HG03135 (cell line): Measurements from ENCODE around the gene ATP2C2.
"Not testable (repeated sequence)": the region's sequence is repeated elsewhere in the genome, so short reads cannot be mapped to it uniquely, and the experiment has no call there.

Experiments used
- ATAC-seq: cut with Tn5 transposase; IDR thresholded peaks from one replicate; pipeline ENCODE4 v1.9.1; 2021; ENCODE audit warnings: mild to moderate bottlenecking, moderate library complexity; ENCODE audit not compliant: unreplicated experiment

ATP2C2 gene, protein sequence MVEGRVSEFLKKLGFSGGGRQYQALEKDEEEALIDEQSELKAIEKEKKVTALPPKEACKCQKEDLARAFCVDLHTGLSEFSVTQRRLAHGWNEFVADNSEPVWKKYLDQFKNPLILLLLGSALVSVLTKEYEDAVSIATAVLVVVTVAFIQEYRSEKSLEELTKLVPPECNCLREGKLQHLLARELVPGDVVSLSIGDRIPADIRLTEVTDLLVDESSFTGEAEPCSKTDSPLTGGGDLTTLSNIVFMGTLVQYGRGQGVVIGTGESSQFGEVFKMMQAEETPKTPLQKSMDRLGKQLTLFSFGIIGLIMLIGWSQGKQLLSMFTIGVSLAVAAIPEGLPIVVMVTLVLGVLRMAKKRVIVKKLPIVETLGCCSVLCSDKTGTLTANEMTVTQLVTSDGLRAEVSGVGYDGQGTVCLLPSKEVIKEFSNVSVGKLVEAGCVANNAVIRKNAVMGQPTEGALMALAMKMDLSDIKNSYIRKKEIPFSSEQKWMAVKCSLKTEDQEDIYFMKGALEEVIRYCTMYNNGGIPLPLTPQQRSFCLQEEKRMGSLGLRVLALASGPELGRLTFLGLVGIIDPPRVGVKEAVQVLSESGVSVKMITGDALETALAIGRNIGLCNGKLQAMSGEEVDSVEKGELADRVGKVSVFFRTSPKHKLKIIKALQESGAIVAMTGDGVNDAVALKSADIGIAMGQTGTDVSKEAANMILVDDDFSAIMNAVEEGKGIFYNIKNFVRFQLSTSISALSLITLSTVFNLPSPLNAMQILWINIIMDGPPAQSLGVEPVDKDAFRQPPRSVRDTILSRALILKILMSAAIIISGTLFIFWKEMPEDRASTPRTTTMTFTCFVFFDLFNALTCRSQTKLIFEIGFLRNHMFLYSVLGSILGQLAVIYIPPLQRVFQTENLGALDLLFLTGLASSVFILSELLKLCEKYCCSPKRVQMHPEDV

DNA sequence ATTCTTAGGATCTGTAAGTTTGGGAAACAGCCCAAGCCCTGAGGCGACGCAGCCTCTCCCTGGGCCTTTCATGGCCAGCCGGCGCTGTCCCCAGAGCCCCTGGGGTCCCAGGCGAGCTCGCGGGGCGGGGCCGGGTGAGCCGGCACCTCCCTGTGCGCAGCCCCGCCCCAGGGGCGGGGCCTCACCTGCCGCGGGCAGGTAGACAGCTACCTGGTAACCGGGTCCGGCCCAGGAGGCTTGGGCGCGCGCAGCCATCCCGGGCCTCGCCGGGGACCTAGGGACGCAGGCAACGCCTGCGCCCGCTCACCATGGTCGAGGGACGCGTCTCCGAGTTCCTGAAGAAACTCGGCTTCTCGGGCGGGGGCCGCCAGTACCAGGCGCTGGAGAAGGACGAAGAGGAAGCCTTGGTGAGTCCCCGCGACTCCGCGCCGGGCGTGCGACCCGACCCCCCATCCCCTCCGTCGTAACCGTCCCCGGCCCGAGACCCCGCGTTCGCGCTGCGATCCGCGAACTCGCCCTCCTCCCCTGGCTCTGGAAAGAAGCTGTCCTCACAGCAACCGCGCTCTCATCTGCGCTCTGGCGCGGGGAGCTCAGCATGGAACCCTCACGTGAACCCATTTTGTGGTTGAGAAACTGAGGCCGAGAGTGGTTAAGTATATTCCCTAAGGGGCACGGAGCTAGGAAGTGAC, at the start of gene ATP2C2:
Gene ATP2C2 (plus strand): TSS at position 231 of the 689 bp plus-strand sequence. CDS start 78 bp downstream, at position 309.
- ATAC-seq = no peak

DNA sequence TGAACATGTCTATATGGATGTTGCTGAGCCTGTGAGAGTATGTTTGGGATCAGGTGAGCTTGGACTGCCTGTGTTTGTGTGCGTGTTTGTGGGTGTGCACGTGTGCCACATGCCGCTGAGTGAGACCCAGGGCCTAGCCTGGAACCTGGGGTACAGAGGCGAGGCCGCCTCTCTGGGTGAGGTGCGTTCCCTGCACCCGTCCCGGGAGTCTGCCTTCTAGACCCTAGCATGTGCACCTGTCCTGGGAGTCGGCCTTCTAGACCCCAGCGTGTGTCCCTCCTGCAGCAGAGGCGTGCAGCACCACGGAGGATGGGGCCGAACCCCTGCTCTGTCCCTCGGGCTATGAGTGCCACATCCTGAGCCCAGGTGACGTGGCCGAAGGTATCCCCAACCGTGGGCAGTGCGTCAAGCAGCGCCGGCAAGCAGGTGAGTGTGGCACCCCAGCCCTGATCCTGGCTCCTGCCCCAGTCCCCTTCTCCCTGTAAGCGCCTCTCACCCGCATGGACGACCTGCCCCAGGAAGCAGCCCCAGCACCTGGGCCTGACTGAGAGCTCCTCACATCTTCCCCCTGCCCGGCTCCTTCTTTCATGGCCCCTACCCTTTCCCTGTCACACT, 49.1 kb upstream of the ATP2C2 start:
- ATAC-seq = no peak

DNA sequence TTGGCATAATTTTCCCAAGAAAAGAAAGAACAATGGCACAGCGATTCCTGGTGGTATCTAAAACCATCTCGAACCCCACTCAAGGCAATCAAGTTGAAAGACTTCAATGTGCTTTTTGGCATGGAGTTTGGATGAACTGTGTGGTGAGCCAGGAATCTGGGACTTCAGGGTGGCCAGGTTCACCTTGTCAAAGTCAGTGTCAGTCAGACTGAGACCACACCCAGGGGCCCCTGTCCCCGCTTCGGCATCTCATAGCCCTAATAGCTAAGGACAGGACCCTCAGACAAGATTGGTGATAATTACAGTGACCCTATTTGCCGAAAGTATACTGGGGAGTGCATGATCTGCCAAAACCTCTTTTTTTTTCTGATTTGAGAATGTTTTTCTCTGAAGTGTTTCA, 47.8 kb upstream of the ATP2C2 start:
- no peak for ATAC-seq

DNA sequence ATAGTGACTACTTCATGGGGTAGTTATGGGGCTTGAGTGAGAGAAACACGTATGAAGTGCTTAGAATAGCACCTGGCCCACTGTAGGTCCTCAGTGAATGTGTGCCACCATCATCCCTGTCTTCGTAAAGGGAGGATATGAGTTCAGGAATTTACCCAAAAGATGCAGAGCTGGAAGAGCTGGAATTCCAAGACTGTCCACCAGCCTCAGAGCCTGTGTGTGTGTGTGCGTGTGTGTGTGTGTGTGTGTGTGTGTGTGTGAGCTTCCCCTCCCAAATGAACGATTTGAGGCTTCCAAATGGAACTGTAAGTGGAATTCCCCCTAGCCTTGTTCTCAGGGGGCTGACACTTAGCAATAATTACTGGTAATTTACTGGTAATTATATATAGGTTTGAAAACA, 46.4 kb upstream of the ATP2C2 start:
- ATAC-seq = no peak

DNA sequence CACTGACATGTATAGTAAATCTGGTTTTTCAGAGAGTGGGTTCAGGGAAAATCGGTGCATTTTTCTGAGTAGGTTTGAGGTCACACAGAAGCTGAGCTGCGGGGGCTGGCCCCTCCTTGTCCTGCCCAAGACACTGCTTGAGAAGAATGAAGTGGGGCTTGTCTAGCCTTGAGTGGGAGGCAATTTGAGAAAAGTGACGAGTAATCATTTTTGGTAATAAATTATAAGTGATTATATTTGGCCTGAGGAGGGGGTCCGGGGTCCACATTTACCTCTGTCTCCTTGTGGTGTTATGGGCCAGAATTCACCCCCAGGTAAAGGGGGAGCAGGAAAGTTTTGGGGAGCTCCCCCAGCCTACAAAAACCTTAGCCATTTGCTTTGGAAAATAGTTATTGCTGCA, 45.6 kb upstream of the ATP2C2 start:
- no peak for ATAC-seq

- no peak for ATAC-seq
Observed at GRCh38 chr16:84323606-84324005, 44.7 kb upstream of the ATP2C2 start.

DNA sequence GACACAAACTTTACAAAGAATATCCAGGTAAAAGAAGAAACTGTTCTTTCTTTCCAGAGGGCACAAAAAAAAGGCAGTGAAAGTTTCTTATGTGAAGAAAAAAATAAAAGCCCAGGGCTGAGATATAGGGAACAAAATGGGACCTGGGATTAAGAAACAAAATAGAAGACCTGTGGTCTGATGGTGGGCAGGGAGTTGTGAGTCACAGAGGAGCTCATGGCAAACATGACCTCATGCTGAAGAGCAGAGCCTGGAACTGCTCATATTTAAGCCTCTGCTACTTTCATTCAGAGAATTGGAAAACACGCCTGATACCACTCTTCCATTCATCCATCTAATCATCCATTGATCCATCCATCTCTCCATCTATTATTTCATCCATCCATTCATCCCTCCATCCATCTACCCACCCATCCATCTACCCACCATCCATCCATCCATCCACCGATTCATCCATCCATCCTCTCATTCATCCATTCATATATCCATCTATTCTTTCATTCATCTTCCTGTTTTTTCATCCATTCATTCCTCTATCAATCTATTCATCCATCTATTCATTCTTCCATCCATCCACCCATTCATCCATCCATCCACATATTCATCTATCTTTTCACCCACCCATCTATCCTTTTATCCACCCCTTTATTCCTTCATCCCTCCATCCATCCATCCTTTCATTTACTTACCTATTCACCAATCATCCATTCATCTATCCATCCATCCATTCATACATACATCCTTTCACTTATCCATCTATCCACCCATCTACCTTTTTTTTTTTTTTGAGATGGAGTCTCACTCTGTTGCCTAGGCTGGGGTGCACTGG, 43.7 kb upstream of the ATP2C2 start:
- ATAC-seq = no peak

GRCh38 chr16:84326545-84326944, 41.8 kb upstream of the ATP2C2 start:
- ATAC-seq = no peak

GRCh38 chr16:84327926-84328505, 40.3 kb upstream of the ATP2C2 start:
- ATAC-seq = no peak

GRCh38 chr16:84329016-84329415, 39.3 kb upstream of the ATP2C2 start:
- ATAC-seq = no peak

DNA sequence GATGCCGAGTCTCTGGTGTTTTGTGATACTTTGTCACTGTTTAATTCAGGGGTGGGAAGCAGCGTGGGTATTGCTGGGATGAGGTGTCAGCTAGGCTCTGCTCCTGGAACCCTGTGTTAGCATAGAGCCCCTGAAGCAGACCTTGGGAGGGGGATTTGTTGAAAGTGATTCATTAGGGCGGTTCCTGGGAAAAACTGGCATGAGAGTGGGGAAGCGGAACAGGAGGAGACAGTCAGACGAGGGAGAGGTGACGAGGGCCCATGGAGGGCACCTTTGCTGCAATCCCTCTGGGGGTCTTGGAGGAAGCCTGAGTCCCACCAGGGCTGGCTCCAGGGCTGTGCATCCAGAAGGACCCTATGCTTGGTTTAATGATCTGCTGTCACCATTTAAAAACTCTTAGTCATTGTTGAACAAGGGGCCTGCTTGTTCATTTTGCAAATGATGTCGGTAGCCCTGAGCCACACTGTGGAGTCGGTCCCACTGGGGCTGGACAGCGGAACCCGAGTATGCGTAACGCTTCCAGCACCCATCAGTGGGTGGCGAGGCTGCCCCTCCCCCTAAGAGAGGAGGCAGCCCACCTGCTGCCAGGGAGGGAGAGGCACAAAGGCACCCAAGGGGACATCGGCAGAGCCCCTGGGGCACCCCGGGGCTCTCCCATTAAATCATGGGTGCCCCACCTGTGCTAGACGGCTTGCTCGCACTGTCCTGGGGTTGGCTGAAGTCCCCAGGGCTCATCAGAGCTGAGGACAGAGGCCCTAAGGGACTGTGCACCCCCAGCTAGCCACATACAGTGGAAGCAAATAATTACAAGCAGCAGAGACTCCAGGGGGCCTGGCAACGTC, 38.3 kb upstream of the ATP2C2 start:
- ATAC-seq = no peak

- ATAC-seq = no peak
Observed at GRCh38 chr16:84330685-84331050, 37.7 kb upstream of the ATP2C2 start.

DNA sequence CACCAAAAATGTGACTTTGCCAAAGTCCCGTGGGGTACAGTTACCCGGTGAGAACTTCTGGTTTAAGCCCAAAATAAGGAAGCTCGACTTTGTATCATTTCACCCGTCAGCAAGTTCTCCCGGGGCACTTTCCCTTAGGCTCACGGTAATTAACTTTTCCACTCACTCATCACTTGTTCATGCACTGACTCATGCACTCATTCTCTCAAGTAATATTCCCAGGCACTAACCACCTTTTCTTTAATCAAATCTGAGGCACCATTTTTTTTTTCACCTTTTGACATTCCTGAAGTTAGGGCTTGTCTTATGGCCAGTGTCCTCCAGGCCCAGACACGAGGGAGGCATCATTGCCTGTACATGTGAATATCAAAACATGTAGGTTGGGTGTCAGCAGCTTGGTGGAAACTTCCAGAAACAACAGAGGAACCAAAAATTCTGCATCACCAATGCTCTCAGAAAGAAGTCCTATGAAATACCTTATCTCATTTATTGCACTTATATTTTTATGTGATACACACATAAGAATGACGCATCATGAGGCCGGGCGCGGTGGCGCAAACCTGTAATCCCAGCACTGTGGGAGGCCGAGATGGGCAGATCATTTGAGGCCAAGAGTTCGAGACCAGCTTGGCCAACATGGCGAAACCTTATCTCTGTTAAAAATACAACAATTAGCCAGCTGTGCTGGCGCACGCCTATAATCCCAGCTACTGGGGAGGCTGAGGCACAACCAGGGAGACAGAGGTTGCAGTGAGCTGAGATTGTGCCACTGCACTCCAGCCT, 36.1 kb upstream of the ATP2C2 start:
- ATAC-seq = no peak

DNA sequence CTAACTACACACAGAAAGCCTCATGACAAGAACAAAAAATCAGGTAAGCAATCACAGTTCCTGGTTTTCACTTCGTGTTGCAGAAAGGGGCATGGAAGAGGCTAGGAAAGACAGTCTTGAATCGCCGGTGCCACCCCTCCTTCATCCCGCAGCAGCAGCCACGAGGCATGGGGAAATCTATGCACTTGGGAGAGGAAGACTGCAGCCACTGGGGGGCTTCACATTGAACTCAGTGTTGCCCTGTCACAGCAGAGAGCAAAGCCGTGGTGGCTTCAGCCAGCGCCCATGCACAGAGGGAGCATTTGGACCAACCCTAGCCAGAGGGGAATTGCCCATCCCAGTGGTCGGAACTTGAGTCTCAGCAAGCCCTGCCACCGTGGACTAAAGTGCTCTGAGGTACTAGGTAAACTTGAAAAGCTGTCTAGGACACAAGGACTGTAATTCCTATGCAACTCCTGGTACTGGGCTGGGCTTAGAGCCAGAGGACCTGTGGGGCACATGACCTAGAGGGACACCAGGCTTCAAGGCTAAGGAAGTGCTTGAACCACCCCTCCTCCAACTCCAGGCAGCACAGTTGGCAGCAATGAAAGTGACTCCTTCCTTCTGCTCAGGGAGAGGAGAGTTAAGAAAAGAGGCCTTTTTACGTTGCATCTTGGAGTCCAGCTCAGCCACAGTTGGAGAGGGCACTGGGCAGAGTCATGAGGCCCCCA, 35.2 kb upstream of the ATP2C2 start:
- no peak for ATAC-seq

- ATAC-seq = no peak
Observed at GRCh38 chr16:84334058-84334457, 34.3 kb upstream of the ATP2C2 start.

GRCh38 chr16:84334482-84334881, 33.9 kb upstream of the ATP2C2 start:
- ATAC-seq = no peak

DNA sequence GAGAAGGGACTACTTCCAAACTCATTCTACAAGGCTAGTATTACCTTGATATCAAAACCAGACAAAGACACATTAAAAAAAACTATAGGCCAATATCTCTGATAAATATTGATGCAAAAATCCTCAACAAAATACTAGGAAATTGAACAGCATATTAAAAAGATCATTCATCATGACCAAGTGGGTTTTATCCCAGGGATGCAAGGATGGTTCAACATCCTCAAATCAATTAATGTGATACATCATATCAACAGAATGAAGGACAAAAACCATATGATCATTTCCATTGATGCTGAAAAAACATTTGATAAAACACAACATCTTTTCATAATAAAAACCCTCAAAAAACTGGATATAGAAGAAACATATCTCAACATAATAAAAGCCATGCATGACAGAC, 31.1 kb upstream of the ATP2C2 start:
- not testable (repeated sequence) for ATAC-seq
